Right lobe of liver (tissue), 4 donors: ENCODE measurements around the gene FGD5.

Source experiments
- POLR2A ChIP-seq: fragments of 450-650 bp; IDR thresholded peaks from one replicate; pipeline ENCODE4 v1.6.1; 2017; ENCODE audit warnings: antibody characterized with exemption, mild to moderate bottlenecking
- TF ChIP-seq, protein P1 (sequence below), 4 donors: fragments of 200-600 bp in 3 of 4; fragments of 450-650 bp in 1 of 4; IDR thresholded peaks; one replicate each; pipeline versions ENCODE4 v1.5.1 to v1.8.0; 2016 to 2022; ENCODE audit warnings: antibody characterized with exemption in 4 of 4, mild to moderate bottlenecking in 2 of 4
- donor health status: DM: no; HTN: no; CAD: no.
- donor health status: DM: no; HTN: no; CAD: no.
- donor health status: DM: no; HTN: yes; CAD: no.

DNA sequence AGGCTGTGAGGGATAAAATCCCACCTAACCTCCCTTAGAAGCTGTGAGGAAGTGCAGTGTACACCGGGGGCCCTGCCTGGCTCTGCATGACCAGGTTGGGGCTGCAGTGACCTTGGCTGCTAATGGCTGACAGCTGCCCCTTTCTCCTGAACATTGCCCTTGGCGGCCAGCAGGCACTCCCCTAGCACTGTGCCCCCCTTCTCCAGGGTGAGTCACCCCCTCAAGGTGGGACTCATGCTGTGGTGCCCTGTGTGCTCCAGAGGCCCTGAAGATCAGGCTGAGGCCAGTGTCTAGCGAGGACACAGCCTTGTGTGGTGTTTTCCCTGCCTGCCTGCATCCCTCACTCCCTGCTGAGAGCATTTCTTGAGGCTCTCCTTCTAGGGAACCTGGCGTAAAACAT lies 21.0 kb upstream of the FGD5 start:
- TF ChIP-seq, protein P1, sequence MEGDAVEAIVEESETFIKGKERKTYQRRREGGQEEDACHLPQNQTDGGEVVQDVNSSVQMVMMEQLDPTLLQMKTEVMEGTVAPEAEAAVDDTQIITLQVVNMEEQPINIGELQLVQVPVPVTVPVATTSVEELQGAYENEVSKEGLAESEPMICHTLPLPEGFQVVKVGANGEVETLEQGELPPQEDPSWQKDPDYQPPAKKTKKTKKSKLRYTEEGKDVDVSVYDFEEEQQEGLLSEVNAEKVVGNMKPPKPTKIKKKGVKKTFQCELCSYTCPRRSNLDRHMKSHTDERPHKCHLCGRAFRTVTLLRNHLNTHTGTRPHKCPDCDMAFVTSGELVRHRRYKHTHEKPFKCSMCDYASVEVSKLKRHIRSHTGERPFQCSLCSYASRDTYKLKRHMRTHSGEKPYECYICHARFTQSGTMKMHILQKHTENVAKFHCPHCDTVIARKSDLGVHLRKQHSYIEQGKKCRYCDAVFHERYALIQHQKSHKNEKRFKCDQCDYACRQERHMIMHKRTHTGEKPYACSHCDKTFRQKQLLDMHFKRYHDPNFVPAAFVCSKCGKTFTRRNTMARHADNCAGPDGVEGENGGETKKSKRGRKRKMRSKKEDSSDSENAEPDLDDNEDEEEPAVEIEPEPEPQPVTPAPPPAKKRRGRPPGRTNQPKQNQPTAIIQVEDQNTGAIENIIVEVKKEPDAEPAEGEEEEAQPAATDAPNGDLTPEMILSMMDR (IDR thresholded peaks at IDR 0.05) = no peak
- TF ChIP-seq POLR2A = no peak
